IMR-90 (cell line): ENCODE data around the gene DET1.

ENCODE experiments used
- BHLHE40 ChIP-seq: fragments of 150-350 bp; IDR thresholded peaks from 2 replicates; pipeline ENCODE4 v1.6.1; 2016; ENCODE audit warnings: mild to moderate bottlenecking, low read depth, low read length
- CEBPB ChIP-seq: IDR thresholded peaks from 2 replicates; pipeline ENCODE4 v1.6.1; 2012; ENCODE audit warnings: low read depth, low read length, improper control_type of control experiment
- CTCF ChIP-seq: conservative IDR thresholded peaks from 2 replicates; pipeline ENCODE4 v1.5.1; 2012; ENCODE audit warnings: mild to moderate bottlenecking, low read depth, low read length, improper control_type of control experiment
- ELK1 ChIP-seq: fragments of 150-350 bp; IDR thresholded peaks from 2 replicates; pipeline ENCODE4 v1.6.1; 2016; ENCODE audit warnings: low read depth, mild to moderate bottlenecking, low read length, moderate library complexity, borderline replicate concordance
- MAFK ChIP-seq: IDR thresholded peaks from 2 replicates; pipeline ENCODE4 v1.6.1; 2012; ENCODE audit warnings: low read depth, low read length, improper control_type of control experiment
- MAZ ChIP-seq: IDR thresholded peaks from 2 replicates; pipeline ENCODE4 v1.6.1; 2012; ENCODE audit warnings: low read depth, mild to moderate bottlenecking, low read length, improper control_type of control experiment, moderate library complexity, borderline replicate concordance
- MXI1 ChIP-seq: IDR thresholded peaks from 2 replicates; pipeline ENCODE4 v1.6.1; 2012; ENCODE audit warnings: low read depth, mild to moderate bottlenecking, low read length, moderate library complexity, borderline replicate concordance
- NFE2L2 ChIP-seq: fragments of 150-350 bp; IDR thresholded peaks from 2 replicates; pipeline ENCODE4 v1.6.1; 2016; ENCODE audit warnings: low read depth, mild to moderate bottlenecking, low read length
- POLR2A ChIP-seq: IDR thresholded peaks from 2 replicates; pipeline ENCODE4 v1.6.1; 2012; ENCODE audit warnings: mild to moderate bottlenecking, low read depth, low read length
- RAD21 ChIP-seq: IDR thresholded peaks from 2 replicates; pipeline ENCODE4 v1.6.1; 2012; ENCODE audit warnings: low read length, improper control_type of control experiment
- RCOR1 ChIP-seq: IDR thresholded peaks from 2 replicates; pipeline ENCODE4 v1.6.1; 2012; ENCODE audit warnings: mild to moderate bottlenecking, low read length, improper control_type of control experiment; ENCODE audit not compliant: insufficient replicate concordance
- RFX5 ChIP-seq: IDR thresholded peaks from 2 replicates; pipeline ENCODE4 v1.8.0; 2012; ENCODE audit warnings: low read depth, mild to moderate bottlenecking, low read length, moderate library complexity
- SMC3 ChIP-seq: fragments of 150-350 bp; IDR thresholded peaks from 2 replicates; pipeline ENCODE4 v1.6.1; 2016; ENCODE audit warnings: low read depth, mild to moderate bottlenecking, antibody characterized with exemption, low read length, moderate library complexity
- USF2 ChIP-seq: fragments of 150-350 bp; IDR thresholded peaks from 2 replicates; pipeline ENCODE4 v1.6.1; 2017; ENCODE audit warnings: mild to moderate bottlenecking, antibody characterized with exemption, low read length, low read depth

- TF ChIP-seq CTCF, result no peak
- TF ChIP-seq MAFK, result no peak
- no peak for TF ChIP-seq POLR2A
- TF ChIP-seq RAD21, result no peak
- TF ChIP-seq RFX5, result no peak
- no peak for TF ChIP-seq ELK1
- TF ChIP-seq USF2, result no peak
- no peak for TF ChIP-seq MXI1
- no peak for TF ChIP-seq NFE2L2
- no peak for TF ChIP-seq RCOR1
- TF ChIP-seq BHLHE40, result no peak
- no peak for TF ChIP-seq CEBPB
- no peak for TF ChIP-seq SMC3
- TF ChIP-seq MAZ, result no peak
These were observed 82.5 kb downstream of the DET1 start for GRCh38 chr15:88463870-88464532.
